Measurements from ENCODE around the gene ACBD6.
"Not testable (repeated sequence)": the region's sequence is repeated elsewhere in the genome, so short reads cannot be mapped to it uniquely, and the experiment has no call there.

Gene ACBD6

DNA sequence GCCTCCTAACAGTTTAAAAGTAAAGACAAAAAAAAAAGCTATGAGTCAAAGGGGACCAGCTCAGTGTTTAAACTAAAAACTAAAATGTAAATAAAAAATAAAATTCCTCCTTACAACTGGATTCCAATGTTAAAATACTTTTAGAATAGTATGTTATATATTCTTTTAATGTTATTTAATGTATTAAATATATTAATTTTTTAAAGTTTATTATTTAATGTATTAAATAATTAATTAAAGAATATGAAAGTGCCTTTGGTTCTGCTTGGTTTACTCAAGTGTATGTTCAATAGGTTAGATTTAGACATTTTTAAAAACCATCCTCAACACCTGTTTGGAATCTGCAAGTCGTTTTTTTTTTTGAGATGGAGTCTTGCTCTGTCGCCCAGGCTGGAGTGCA lies 13.1 kb downstream of the ACBD6 start:
- ATAC-seq (replicated peaks), result no peak
- no peaks in the 10 kb centered on the region for H3K9me3 Mint-ChIP-seq
- no peak overlapping the region for H3K27ac Mint-ChIP-seq
- no peak overlapping the region for H3K4me3 Mint-ChIP-seq
- H3K4me1 Mint-ChIP-seq, result peaks cover 3 to 9% of the 10 kb centered on the region in 2 donors
- DNase-seq, result no peak
- peaks cover 24 to 35% of the 10 kb centered on the region in 2 donors for H3K36me3 Mint-ChIP-seq
- no peaks in the 10 kb centered on the region for H3K27me3 Mint-ChIP-seq

GRCh38 chr1:180488661-180489060 lies 13.7 kb downstream of the ACBD6 start:
- no peak overlapping the region for H3K27ac Mint-ChIP-seq
- H3K4me1 Mint-ChIP-seq, result peaks cover 3 to 9% of the 10 kb centered on the region in 2 donors
- no peaks in the 10 kb centered on the region for H3K9me3 Mint-ChIP-seq
- DNase-seq (no peak), ATAC-seq (replicated peaks) (no peak)
- H3K4me3 Mint-ChIP-seq, result no peak overlapping the region
- H3K27me3 Mint-ChIP-seq, result no peaks in the 10 kb centered on the region
- H3K36me3 Mint-ChIP-seq, result peaks cover 26 to 33% of the 10 kb centered on the region in 2 donors

- H3K27me3 Mint-ChIP-seq, result no peaks in the 10 kb centered on the region
- peaks cover 17 to 23% of the 10 kb centered on the region in 2 donors for H3K36me3 Mint-ChIP-seq
- no peak for DNase-seq
- peaks cover 5 to 11% of the 10 kb centered on the region in 2 donors for H3K4me1 Mint-ChIP-seq
- H3K27ac Mint-ChIP-seq, result no peak overlapping the region
- ATAC-seq (replicated peaks), result no peak
- H3K9me3 Mint-ChIP-seq, result no peaks in the 10 kb centered on the region
- H3K4me3 Mint-ChIP-seq, result no peak overlapping the region
Measured at GRCh38 chr1:180486092-180486491, 16.3 kb downstream of the ACBD6 start.

- Mint-ChIP-seq H3K4me1 (peaks cover 5 to 11% of the 10 kb centered on the region in 2 donors), H3K4me3 (no peak overlapping the region), H3K27ac (no peak overlapping the region), H3K36me3 (peaks cover 27 to 33% of the 10 kb centered on the region in 2 donors), H3K9me3 (no peaks in the 10 kb centered on the region), H3K27me3 (no peaks in the 10 kb centered on the region)
- ATAC-seq (replicated peaks), result no peak
- DNase-seq, result no peak
Measured at GRCh38 chr1:180484490-180484889, 17.9 kb downstream of the ACBD6 start.

- H3K9me3 Mint-ChIP-seq, result peaks cover 0 to 1% of the 10 kb centered on the region in 2 donors
- H3K36me3 Mint-ChIP-seq, result peaks cover 33 to 35% of the 10 kb centered on the region in 2 donors
- no peak overlapping the region for H3K4me3 Mint-ChIP-seq
- no peak for DNase-seq
- no peak for ATAC-seq (replicated peaks)
- H3K27me3 Mint-ChIP-seq, result no peaks in the 10 kb centered on the region
- H3K27ac Mint-ChIP-seq, result peak overlapping the region; percentile 60
- peaks cover 5 to 11% of the 10 kb centered on the region in 2 donors for H3K4me1 Mint-ChIP-seq
Measured at GRCh38 chr1:180482425-180483275, 19.7 kb downstream of the ACBD6 start.

DNA sequence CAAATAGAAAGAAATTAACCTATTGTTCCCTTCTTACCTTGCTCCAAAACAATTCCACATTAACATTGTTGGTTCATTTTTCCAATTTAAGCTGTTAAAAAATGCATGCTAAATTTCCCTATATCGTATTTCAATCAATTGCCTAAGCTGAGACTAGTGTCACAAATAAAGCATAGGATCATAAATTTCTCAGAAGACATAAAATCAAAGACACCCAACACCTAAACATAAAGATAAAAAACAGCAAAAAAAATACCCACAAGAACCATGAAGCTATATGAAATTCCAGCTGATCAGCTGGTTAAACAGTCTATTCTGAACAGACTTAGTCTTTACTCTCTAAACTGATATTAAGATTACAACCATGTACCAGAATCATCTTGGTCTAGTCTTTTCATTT lies 32.3 kb downstream of the ACBD6 start:
- Mint-ChIP-seq H3K27ac (no peak overlapping the region), H3K9me3 (peaks cover 4 to 8% of the 10 kb centered on the region in 2 donors), H3K4me3 (no peak overlapping the region), H3K27me3 (no peaks in the 10 kb centered on the region), H3K4me1 (peaks cover 8 to 10% of the 10 kb centered on the region in 2 donors), H3K36me3 (peaks cover 28 to 39% of the 10 kb centered on the region in 2 donors)
- ATAC-seq (replicated peaks) (no peak), DNase-seq (no peak)

GRCh38 chr1:180468311-180468710 lies 34.1 kb downstream of the ACBD6 start:
- H3K36me3 Mint-ChIP-seq, result peaks cover 42 to 53% of the 10 kb centered on the region in 2 donors

GRCh38 chr1:180462102-180462501 lies 40.3 kb downstream of the ACBD6 start:
- Mint-ChIP-seq H3K4me3 (no peak overlapping the region), H3K9me3 (peaks cover 28 to 43% of the 10 kb centered on the region in 2 donors), H3K27ac (peak overlapping the region; percentile 60), H3K27me3 (no peaks in the 10 kb centered on the region), H3K36me3 (peaks cover 62 to 63% of the 10 kb centered on the region in 2 donors), H3K4me1 (peaks cover 5 to 14% of the 10 kb centered on the region in 2 donors)
- ATAC-seq (replicated peaks) (no peak), DNase-seq (no peak)

More at GRCh38 chr1:180468311-180468710, 34.1 kb downstream of the ACBD6 start:
- ATAC-seq (replicated peaks) (no peak), DNase-seq (no peak)
- Mint-ChIP-seq H3K4me3 (no peak overlapping the region), H3K4me1 (peaks cover 8 to 12% of the 10 kb centered on the region in 2 donors), H3K9me3 (peaks cover 14 to 19% of the 10 kb centered on the region in 2 donors), H3K27ac (no peak overlapping the region), H3K27me3 (no peaks in the 10 kb centered on the region)

DNA sequence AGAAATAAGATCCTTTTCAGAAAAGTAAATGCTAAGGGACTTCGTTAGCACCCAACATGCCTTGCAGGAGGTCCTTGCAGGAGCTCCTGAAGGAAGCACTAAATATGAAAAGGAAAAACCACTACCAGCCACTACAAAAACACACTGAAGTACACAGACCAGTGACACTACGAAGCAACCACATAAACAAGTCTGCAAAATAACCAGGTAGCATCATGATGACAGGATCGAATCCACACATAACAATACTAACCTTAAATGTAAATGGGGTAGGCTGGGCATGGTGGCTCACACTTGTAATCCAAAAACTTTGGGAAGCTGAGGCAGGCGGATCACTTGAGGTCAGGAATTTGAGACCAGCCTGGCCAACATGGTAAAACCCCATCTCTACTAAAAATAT lies 40.7 kb downstream of the ACBD6 start:
- H3K4me3 Mint-ChIP-seq; ATAC-seq (replicated peaks); H3K27me3 Mint-ChIP-seq; DNase-seq; H3K27ac Mint-ChIP-seq: not testable (repeated sequence)
- peaks cover 28 to 43% of the 10 kb centered on the region in 2 donors for H3K9me3 Mint-ChIP-seq
- H3K36me3 Mint-ChIP-seq, result peaks cover 63 to 67% of the 10 kb centered on the region in 2 donors
- H3K4me1 Mint-ChIP-seq, result peaks cover 5 to 14% of the 10 kb centered on the region in 2 donors

GRCh38 chr1:180458807-180459206 lies 43.6 kb downstream of the ACBD6 start:
- Mint-ChIP-seq H3K9me3 (peaks cover 26% of the 10 kb centered on the region in 2 donors), H3K4me1 (peaks cover 10 to 14% of the 10 kb centered on the region in 2 donors), H3K36me3 (peaks cover 58 to 67% of the 10 kb centered on the region in 2 donors), H3K27me3 (no peaks in the 10 kb centered on the region), H3K4me3 (no peak overlapping the region), H3K27ac (no peak overlapping the region)
- ATAC-seq (replicated peaks), result no peak
- no peak for DNase-seq

- ATAC-seq (replicated peaks), result no peak
- H3K36me3 Mint-ChIP-seq, result peaks cover 58 to 66% of the 10 kb centered on the region in 2 donors
Measured at GRCh38 chr1:180456191-180456590, 46.2 kb downstream of the ACBD6 start.

GRCh38 chr1:180451504-180451903 lies 50.9 kb downstream of the ACBD6 start:
- Mint-ChIP-seq H3K4me3 (no peak overlapping the region), H3K36me3 (peaks cover 46 to 64% of the 10 kb centered on the region in 2 donors), H3K4me1 (peaks cover 7 to 35% of the 10 kb centered on the region in 2 donors), H3K27ac (peak overlapping the region; percentile 62), H3K9me3 (peaks cover 11 to 18% of the 10 kb centered on the region in 2 donors), H3K27me3 (no peaks in the 10 kb centered on the region)
- ATAC-seq (replicated peaks), result peak in 1 of 2 donors; percentile 41
- no peak for DNase-seq

More at GRCh38 chr1:180456191-180456590, 46.2 kb downstream of the ACBD6 start:
- Mint-ChIP-seq H3K4me3 (no peak overlapping the region), H3K4me1 (peaks cover 10 to 28% of the 10 kb centered on the region in 2 donors), H3K27ac (no peak overlapping the region), H3K9me3 (peaks cover 17 to 19% of the 10 kb centered on the region in 2 donors), H3K27me3 (no peaks in the 10 kb centered on the region)
- DNase-seq, result no peak

- peaks cover 10 to 12% of the 10 kb centered on the region in 2 donors for H3K9me3 Mint-ChIP-seq
- H3K27ac Mint-ChIP-seq, result no peak overlapping the region
- peaks cover 24 to 32% of the 10 kb centered on the region in 2 donors for H3K36me3 Mint-ChIP-seq
- no peaks in the 10 kb centered on the region for H3K27me3 Mint-ChIP-seq
- H3K4me3 Mint-ChIP-seq, result no peak overlapping the region
- ATAC-seq (replicated peaks) (no peak), DNase-seq (no peak)
- peaks cover 5 to 17% of the 10 kb centered on the region in 2 donors for H3K4me1 Mint-ChIP-seq
Measured at GRCh38 chr1:180444522-180444921, 57.9 kb downstream of the ACBD6 start.

DNA sequence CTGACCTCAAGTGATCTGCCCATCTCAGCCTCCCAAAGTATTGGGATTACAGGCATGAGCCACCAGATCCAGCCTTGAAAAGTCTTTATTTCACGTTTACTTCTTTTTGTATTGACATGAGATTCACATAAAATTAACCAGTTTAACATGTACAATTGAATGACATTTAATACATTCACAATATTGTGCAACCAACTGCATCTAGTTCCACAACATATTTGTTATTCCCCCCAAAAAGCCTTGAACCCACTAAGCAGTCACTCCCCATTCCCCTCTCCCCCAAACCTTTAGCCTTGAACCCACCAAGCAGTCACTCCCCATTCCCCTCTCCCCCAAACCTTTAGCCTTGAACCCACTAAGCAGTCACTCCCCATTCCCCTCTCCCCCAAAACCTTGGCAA lies 62.0 kb downstream of the ACBD6 start:
- ATAC-seq (replicated peaks), result no peak
- no peaks in the 10 kb centered on the region for H3K27me3 Mint-ChIP-seq
- no peak overlapping the region for H3K27ac Mint-ChIP-seq
- peaks cover 10 to 15% of the 10 kb centered on the region in 2 donors for H3K9me3 Mint-ChIP-seq
- peaks cover 40 to 55% of the 10 kb centered on the region in 2 donors for H3K36me3 Mint-ChIP-seq
- H3K4me3 Mint-ChIP-seq, result no peak overlapping the region
- peaks cover 2 to 14% of the 10 kb centered on the region in 2 donors for H3K4me1 Mint-ChIP-seq
- no peak for DNase-seq

GRCh38 chr1:180435566-180435965 lies 66.8 kb downstream of the ACBD6 start:
- Mint-ChIP-seq H3K27me3 (no peaks in the 10 kb centered on the region), H3K4me1 (peaks cover 2 to 15% of the 10 kb centered on the region in 2 donors), H3K9me3 (peaks cover 0 to 5% of the 10 kb centered on the region in 2 donors), H3K27ac (no peak overlapping the region), H3K36me3 (peaks cover 49 to 59% of the 10 kb centered on the region in 2 donors), H3K4me3 (no peak overlapping the region)
- ATAC-seq (replicated peaks) (no peak), DNase-seq (no peak)

All from stimulated activated naive B cell treated with anti-CD40 and anti-IgM and Interleukin-4, amounts not matched to agents 10 μg/mL and 1 μg/mL and 100 μg/mL, for 72 hours (primary cell).